HG03045 (cell line): ENCODE data around the gene MED10.

Experiments used
- ATAC-seq: cut with Tn5 transposase; IDR thresholded peaks from one replicate; pipeline ENCODE4 v1.9.1; 2021; ENCODE audit warnings: mild to moderate bottlenecking, moderate library complexity; ENCODE audit not compliant: unreplicated experiment

The MED10 gene

GRCh38 chr5:6353602-6354302 lies 24.6 kb downstream of the MED10 start:
- no peak for ATAC-seq

- ATAC-seq = no peak
Observed at GRCh38 chr5:6350277-6351090, 27.9 kb downstream of the MED10 start.

GRCh38 chr5:6349387-6349786 lies 29.0 kb downstream of the MED10 start:
- ATAC-seq = no peak

- no peak for ATAC-seq
Observed at GRCh38 chr5:6348476-6349000, 29.8 kb downstream of the MED10 start.

GRCh38 chr5:6347673-6348072 lies 30.7 kb downstream of the MED10 start:
- ATAC-seq = no peak

- no peak for ATAC-seq
Observed at GRCh38 chr5:6347165-6347564, 31.2 kb downstream of the MED10 start.

GRCh38 chr5:6344593-6344989 lies 33.8 kb downstream of the MED10 start:
- ATAC-seq = no peak

- ATAC-seq = no peak
Observed at GRCh38 chr5:6343951-6344592, 34.3 kb downstream of the MED10 start.

GRCh38 chr5:6342689-6343315 lies 35.5 kb downstream of the MED10 start:
- no peak for ATAC-seq

- no peak for ATAC-seq
Observed at GRCh38 chr5:6340100-6340499, 38.2 kb downstream of the MED10 start.

GRCh38 chr5:6338871-6339270 lies 39.5 kb downstream of the MED10 start:
- ATAC-seq = no peak

GRCh38 chr5:6338135-6338534 lies 40.2 kb downstream of the MED10 start:
- ATAC-seq = no peak

GRCh38 chr5:6333182-6333905 lies 45.0 kb downstream of the MED10 start:
- no peak for ATAC-seq

- no peak for ATAC-seq
Observed at GRCh38 chr5:6328173-6328572, 50.2 kb downstream of the MED10 start.

- no peak for ATAC-seq
Observed at GRCh38 chr5:6326776-6327175, 51.6 kb downstream of the MED10 start.

GRCh38 chr5:6322163-6322713 lies 56.1 kb downstream of the MED10 start:
- no peak for ATAC-seq
